Stomach (tissue), 9 donors: ENCODE results near the gene FAM219A. TPM values are rescaled to one million over a fixed set of nuclear protein-coding genes. Genes with fewer than 3 reads are reported as not detected.

ENCODE experiments used
- DNase-seq, 2 donors: peaks; one replicate each; pipeline versions ENCODE4 v3.0.0 to v3.0.0-alpha.2; 2013 to 2019
- H3K27ac ChIP-seq, 5 donors: fragments of 200-600 bp in 4 of 5; sonication (generic) in 4 of 5; one replicate each; pipeline ENCODE4 v1.5.1; 2013 to 2019; ENCODE audit warnings: mild to moderate bottlenecking in 1 of 5, moderate library complexity in 1 of 5
- H3K27me3 ChIP-seq, 3 donors: fragments of 200-600 bp; sonication (generic); one replicate each; pipeline ENCODE4 v1.5.1; 2017 to 2019; ENCODE audit warnings: mixed run types in 1 of 3
- H3K36me3 ChIP-seq, 4 donors: fragments of 200-600 bp; sonication (generic); 1 replicate in 3 of 4; 2 replicates in 1 of 4; pipeline ENCODE4 v1.5.1; 2016 to 2019
- H3K4me1 ChIP-seq, 4 donors: fragments of 200-600 bp; sonication (generic); one replicate each; pipeline ENCODE4 v1.5.1; 2016 to 2019
- H3K4me3 ChIP-seq, 4 donors: fragments of 200-600 bp; sonication (generic) in 3 of 4; one replicate each; pipeline ENCODE4 v1.5.1; 2016 to 2019; ENCODE audit warnings: mild to moderate bottlenecking in 1 of 4
- H3K9me3 ChIP-seq, 4 donors: fragments of 200-600 bp; sonication (generic); one replicate each; pipeline ENCODE4 v1.5.1; 2016 to 2019
- CTCF ChIP-seq, 7 experiments: fragments of 450-650 bp in 4 of 7; fragments of 200-600 bp in 3 of 7; sonication (generic) in 3 of 7; IDR thresholded peaks; one replicate each; pipeline ENCODE4 v1.5.1; 2016 to 2019; ENCODE audit warnings: antibody characterized with exemption in 7 of 7, control low read depth in 2 of 7, mild to moderate bottlenecking in 1 of 7
- EP300 ChIP-seq: sonication (generic); formaldehyde crosslinking; IDR thresholded peaks from one replicate; pipeline ENCODE4 v1.6.1; 2017; ENCODE audit warnings: antibody characterized with exemption
- POLR2A ChIP-seq, 4 donors: fragments of 450-650 bp; IDR thresholded peaks; one replicate each; pipeline ENCODE4 v1.6.1; 2016; ENCODE audit warnings: antibody characterized with exemption in 4 of 4, control low read depth in 2 of 4, mild to moderate bottlenecking in 1 of 4, moderate library complexity in 1 of 4
- POLR2AphosphoS5 ChIP-seq, 3 donors: sonication (generic); formaldehyde crosslinking; IDR thresholded peaks; one replicate each; pipeline ENCODE4 v1.6.1; 2016; ENCODE audit warnings: antibody characterized with exemption in 3 of 3
- WGBS, 5 donors: extraction: QIAGEN DNeasy Blood & Tissue Kit in 3 of 5; methylation state at CpG; one replicate each; pipeline versions ENCODE4 v1.1.5 to v1.1.7; 2013 to 2018; 5-methylcytosine and 5-hydroxymethylcytosine counted together
- intact Hi-C: fragments of 100-400 bp; cut with DNase I; formaldehyde crosslinking; loops from one replicate; pipeline ENCODE4 v1.15.1; 2023; ENCODE audit warnings: low total_unique reads
- polyA plus RNA-seq, 3 donors: library from polyadenylated mRNA; stranded (reverse); fragments of 200-250 nt; gene quantifications; one replicate each; pipeline ENCODE4 v1.2.3, GENCODE V29; 2013
- total RNA-seq, 5 donors: library from RNA; depleted of rRNA; stranded (reverse); fragments of >200 nt; gene quantifications; one replicate each; pipeline versions ENCODE4 v1.1.0 to v1.2.3, GENCODE V29; 2014 to 2016
- donor health status: healthy with polysubstance abuse.
- donor health status: Bipolar disorder and iron deficiency.
- donor health status: healthy.

Gene FAM219A
- total and polyA plus RNA-seq, 8 donors = 2.3 to 12.1 (median 6.9) TPM

GRCh38 chr9:34379334-34380033 is 78.9 kb downstream of the FAM219A start:
- H3K4me3 ChIP-seq = peak overlapping the region; percentile 42 to 64 (median 55)
- intact Hi-C loops = loop anchor here (10.0 kb wide), 1 partner anchor 195 kb away; no protein-coding TSS in a partner anchor
- H3K27me3 ChIP-seq = no peaks in the 10 kb centered on the region
- WGBS, 5 donors = 5 to 8% (median 7%) methylated on average over 34 to 35 of the region's 35 CpGs
- TF ChIP-seq POLR2AphosphoS5 (IDR thresholded peaks at IDR 0.05) (peak in 1 of 3 donors; percentile 81), EP300 (no peak), CTCF (IDR thresholded peaks at IDR 0.05) (peak in 6 of 7 experiments; percentile 79 to 100 (median 98))
- no peaks in the 10 kb centered on the region for H3K36me3 ChIP-seq
- H3K27ac ChIP-seq = peak overlapping the region in 4 of 5 donors; percentile 50 to 78 (median 68)
- H3K4me1 ChIP-seq = peaks cover 48 to 62% (median 55%) of the 10 kb centered on the region in 4 donors
- no peaks in the 10 kb centered on the region for H3K9me3 ChIP-seq
- peak; percentile 92 to 95 for DNase-seq

- H3K27me3 ChIP-seq = no peaks in the 10 kb centered on the region
- peak overlapping the region in 1 of 5 donors; percentile 93 for H3K27ac ChIP-seq
- H3K4me1 ChIP-seq = peaks cover 48 to 72% (median 62%) of the 10 kb centered on the region in 4 donors
- no peaks in the 10 kb centered on the region for H3K9me3 ChIP-seq
- 82 to 100% (median 93%) methylated on average over 3 of the region's 3 CpGs for WGBS, 5 donors
- H3K36me3 ChIP-seq = no peaks in the 10 kb centered on the region
- no peak overlapping the region for H3K4me3 ChIP-seq
- DNase-seq = no peak
- intact Hi-C loops = loop anchor here (10.0 kb wide), 1 partner anchor 194 kb away; no protein-coding TSS in a partner anchor
- no peak for TF ChIP-seq EP300
- TF ChIP-seq POLR2AphosphoS5 (IDR thresholded peaks at IDR 0.05) = no peak
- no peak for TF ChIP-seq POLR2A (IDR thresholded peaks at IDR 0.05)
- no peak for TF ChIP-seq CTCF (IDR thresholded peaks at IDR 0.05)
These were observed 79.9 kb downstream of the FAM219A start for GRCh38 chr9:34378376-34379060.

GRCh38 chr9:34377404-34377746 is 81.0 kb downstream of the FAM219A start:
- peak in 1 of 2 donors; percentile 84 for DNase-seq
- 3 to 9% (median 4%) methylated on average over 11 to 21 of the region's 21 CpGs for WGBS, 5 donors

GRCh38 chr9:34376596-34377403 is 81.6 kb downstream of the FAM219A start, which contains the start of gene MYORG:
TSS of gene MYORG (minus strand) at chr9:34376898. CDS start at chr9:34372943, 3,955 bp downstream.
- 0 to 2% (median 1%) methylated on average over 29 to 54 of the region's 54 CpGs for WGBS, 5 donors
- H3K27ac ChIP-seq = peak within 1 kb of the TSS; percentile 85 to 93 (median 90)
- peak within 1 kb of the TSS; percentile 73 to 83 (median 80) for H3K4me3 ChIP-seq
- no peaks in the 10 kb centered on the region for H3K9me3 ChIP-seq
- H3K36me3 ChIP-seq = peaks cover 5 to 14% (median 9%) of the 10 kb centered on the region in 4 donors
- peaks cover 0 to 5% (median 0%) of the 10 kb centered on the region in 3 donors for H3K27me3 ChIP-seq
- DNase-seq = peak; percentile 98
- intact Hi-C loops = loop anchor here (10.0 kb wide), 1 partner anchor 192 kb away; no protein-coding TSS in a partner anchor
- peak; percentile 61 to 91 (median 84) for TF ChIP-seq POLR2AphosphoS5 (IDR thresholded peaks at IDR 0.05)
- TF ChIP-seq EP300 = no peak
- TF ChIP-seq CTCF (IDR thresholded peaks at IDR 0.05) = no peak
- TF ChIP-seq POLR2A (IDR thresholded peaks at IDR 0.05) = peak in 2 of 4 donors; percentile 74 to 78
- peaks cover 48 to 73% (median 63%) of the 10 kb centered on the region in 4 donors for H3K4me1 ChIP-seq

More at GRCh38 chr9:34377404-34377746, 81.0 kb downstream of the FAM219A start:
- TF ChIP-seq POLR2AphosphoS5 (IDR thresholded peaks at IDR 0.05) = no peak
- H3K27me3 ChIP-seq = no peaks in the 10 kb centered on the region
- no peaks in the 10 kb centered on the region for H3K9me3 ChIP-seq
- intact Hi-C loops = loop anchor here (10.0 kb wide), 1 partner anchor 193 kb away; no protein-coding TSS in a partner anchor
- H3K4me3 ChIP-seq = peak overlapping the region; percentile 73 to 83 (median 80)
- H3K4me1 ChIP-seq = peaks cover 48 to 73% (median 63%) of the 10 kb centered on the region in 4 donors
- H3K36me3 ChIP-seq = peaks cover 0 to 8% (median 3%) of the 10 kb centered on the region in 4 donors
- H3K27ac ChIP-seq = peak overlapping the region; percentile 85 to 93 (median 90)
